ENCODE measurements around the gene CREB3L2.

Gene CREB3L2

DNA sequence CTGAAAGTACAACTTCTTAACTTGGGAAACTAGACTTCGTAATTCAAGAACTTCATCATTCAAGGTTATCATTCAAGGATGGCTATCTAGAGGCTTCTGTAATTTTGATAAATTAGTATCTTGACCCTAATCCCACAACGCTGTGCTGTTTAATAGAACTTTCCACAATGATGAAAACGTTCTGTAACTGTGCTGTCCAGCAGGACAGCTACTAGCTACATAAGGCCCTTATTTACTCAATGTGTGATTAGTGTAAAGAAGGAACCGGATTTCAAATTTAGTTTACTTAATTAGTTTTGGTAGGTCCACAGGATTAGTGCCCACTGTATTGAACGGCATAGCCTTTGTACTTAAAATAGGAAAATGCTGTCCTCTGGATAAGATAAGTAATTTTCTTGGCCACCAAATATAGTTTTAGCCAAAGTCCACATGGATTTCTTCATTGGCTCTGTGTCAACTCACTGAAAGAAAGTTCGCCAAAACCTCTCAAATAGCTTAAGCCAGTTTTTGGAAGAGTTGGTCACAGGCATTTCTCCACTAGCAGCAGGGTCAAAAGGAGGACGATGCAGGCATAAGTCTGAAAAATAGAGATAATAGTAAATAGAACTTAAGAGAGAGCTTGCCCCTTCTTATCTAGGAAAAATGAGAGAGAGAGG lies 172.4 kb downstream of the CREB3L2 start:
- Mint-ChIP-seq H3K9me3 (ENCODE audit: low read depth) (peaks cover 9% of the 10 kb centered on the region), H3K4me3 (no peak overlapping the region), H3K36me3 (peaks cover 4% of the 10 kb centered on the region), H3K4me1 (ENCODE audit: low read depth) (no peaks in the 10 kb centered on the region), H3K27ac (no peak overlapping the region), H3K27me3 (peaks cover 14% of the 10 kb centered on the region)

DNA sequence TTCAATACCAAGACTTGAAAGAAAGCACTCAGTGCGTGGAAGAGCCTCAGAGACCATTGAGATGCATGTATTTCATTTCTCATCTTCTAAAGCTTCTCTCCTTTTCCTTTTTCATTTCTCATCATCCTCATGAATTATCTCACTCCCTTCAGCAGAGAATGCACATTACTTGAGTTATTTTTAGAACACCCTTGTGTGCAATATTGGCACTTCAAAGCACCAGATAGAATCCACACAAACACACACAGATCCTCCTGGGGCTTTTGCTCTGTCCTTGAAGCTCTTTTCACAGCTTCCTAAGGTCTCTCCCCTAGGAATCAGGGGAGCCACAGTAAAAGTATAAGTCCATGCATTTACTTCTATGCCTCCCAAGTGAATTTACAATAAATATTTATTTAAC lies 173.4 kb downstream of the CREB3L2 start:
- Mint-ChIP-seq H3K27me3 (peaks cover 12% of the 10 kb centered on the region), H3K4me1 (ENCODE audit: low read depth) (no peaks in the 10 kb centered on the region), H3K27ac (no peak overlapping the region), H3K9me3 (ENCODE audit: low read depth) (peaks cover 9% of the 10 kb centered on the region), H3K4me3 (no peak overlapping the region), H3K36me3 (peaks cover 4% of the 10 kb centered on the region)

DNA sequence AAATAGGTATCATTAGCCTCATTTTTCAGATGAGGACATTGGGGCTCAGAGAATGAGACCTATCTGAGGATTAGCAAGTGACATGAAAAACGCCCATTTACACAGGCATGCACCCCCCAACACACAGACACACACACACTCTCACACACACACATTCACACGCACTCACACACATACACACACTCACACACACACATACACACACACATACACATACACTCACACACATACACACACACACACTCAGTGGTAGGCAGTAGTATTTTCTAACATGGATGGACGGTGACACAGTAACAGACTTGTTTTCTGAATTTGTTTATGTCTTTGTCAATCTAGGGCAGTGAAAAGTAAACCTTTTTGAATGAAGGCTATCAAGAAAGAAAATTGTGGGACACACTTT lies 176.4 kb downstream of the CREB3L2 start:
- peaks cover 11% of the 10 kb centered on the region for H3K27me3 Mint-ChIP-seq
- H3K27ac Mint-ChIP-seq: no peak overlapping the region
- H3K36me3 Mint-ChIP-seq: no peaks in the 10 kb centered on the region
- no peaks in the 10 kb centered on the region for H3K9me3 Mint-ChIP-seq (ENCODE audit: low read depth)
- no peak overlapping the region for H3K4me3 Mint-ChIP-seq
- no peaks in the 10 kb centered on the region for H3K4me1 Mint-ChIP-seq (ENCODE audit: low read depth)
